HG02840 (cell line): Measurements from ENCODE around the gene KRTAP9-2.
"Not testable (repeated sequence)": the region's sequence is repeated elsewhere in the genome, so short reads cannot be mapped to it uniquely, and the experiment has no call there.

Source experiments
- ATAC-seq: cut with Tn5 transposase; IDR thresholded peaks from one replicate; pipeline ENCODE4 v1.9.1; 2021; ENCODE audit warnings: mild to moderate bottlenecking, moderate library complexity, moderate number of reproducible peaks; ENCODE audit not compliant: unreplicated experiment, low FRiP score

Gene KRTAP9-2

DNA sequence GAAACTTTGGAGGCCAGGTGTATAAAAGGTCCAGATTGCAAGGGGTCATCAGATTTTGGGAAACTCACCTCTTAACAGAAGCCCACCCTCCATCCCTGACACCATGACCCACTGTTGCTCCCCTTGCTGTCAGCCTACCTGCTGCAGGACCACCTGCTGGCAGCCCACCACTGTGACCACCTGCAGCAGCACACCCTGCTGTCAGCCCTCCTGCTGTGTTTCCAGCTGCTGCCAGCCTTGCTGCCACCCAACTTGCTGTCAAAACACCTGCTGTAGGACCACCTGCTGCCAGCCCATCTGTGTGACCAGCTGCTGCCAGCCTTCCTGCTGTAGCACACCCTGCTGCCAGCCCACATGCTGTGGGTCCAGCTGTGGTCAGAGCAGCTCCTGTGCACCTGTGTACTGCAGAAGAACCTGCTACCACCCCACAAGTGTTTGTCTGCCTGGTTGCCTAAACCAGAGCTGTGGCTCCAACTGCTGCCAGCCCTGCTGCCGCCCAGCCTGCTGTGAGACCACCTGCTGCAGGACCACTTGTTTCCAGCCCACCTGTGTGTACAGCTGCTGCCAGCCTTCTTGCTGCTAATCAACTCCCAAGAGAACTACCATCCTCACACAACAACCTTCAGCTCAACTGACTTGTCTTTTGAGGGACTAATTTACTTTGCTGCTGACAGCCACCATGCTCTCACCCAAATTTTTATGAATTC is 6.1 kb downstream of the KRTAP9-2 start, which contains the start of gene KRTAP9-3:
Gene KRTAP9-3 (plus strand): TSS at position 51 of the 707 bp plus-strand sequence. CDS start 53 bp downstream, at position 104.
- ATAC-seq, result not testable (repeated sequence)

DNA sequence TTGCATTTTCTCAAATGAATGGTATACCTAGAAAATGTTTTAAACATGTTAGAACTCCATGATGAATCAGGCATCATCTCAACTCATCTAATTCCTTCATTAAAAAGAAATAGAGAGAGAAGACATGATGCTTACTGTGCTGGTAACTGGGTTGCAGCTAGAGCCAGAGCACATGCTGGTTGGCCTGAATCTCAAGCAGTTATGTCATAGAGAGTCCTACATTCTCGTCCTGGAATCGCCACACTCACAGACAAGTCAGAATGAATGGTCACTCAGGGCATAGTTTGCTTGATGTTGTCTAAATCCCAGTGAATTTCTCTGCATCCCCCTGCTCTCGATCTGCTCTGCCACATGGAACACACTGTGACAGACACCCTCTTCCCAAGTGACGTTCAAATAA is 10.7 kb downstream of the KRTAP9-2 start:
- ATAC-seq, result not testable (repeated sequence)

GRCh38 chr17:41237949-41238437 is 11.5 kb downstream of the KRTAP9-2 start, which contains the start of gene KRTAP9-8:
TSS of gene KRTAP9-8 (plus strand) at chr17:41237999. CDS start at chr17:41238052, 53 bp downstream.
- not testable (repeated sequence) for ATAC-seq

DNA sequence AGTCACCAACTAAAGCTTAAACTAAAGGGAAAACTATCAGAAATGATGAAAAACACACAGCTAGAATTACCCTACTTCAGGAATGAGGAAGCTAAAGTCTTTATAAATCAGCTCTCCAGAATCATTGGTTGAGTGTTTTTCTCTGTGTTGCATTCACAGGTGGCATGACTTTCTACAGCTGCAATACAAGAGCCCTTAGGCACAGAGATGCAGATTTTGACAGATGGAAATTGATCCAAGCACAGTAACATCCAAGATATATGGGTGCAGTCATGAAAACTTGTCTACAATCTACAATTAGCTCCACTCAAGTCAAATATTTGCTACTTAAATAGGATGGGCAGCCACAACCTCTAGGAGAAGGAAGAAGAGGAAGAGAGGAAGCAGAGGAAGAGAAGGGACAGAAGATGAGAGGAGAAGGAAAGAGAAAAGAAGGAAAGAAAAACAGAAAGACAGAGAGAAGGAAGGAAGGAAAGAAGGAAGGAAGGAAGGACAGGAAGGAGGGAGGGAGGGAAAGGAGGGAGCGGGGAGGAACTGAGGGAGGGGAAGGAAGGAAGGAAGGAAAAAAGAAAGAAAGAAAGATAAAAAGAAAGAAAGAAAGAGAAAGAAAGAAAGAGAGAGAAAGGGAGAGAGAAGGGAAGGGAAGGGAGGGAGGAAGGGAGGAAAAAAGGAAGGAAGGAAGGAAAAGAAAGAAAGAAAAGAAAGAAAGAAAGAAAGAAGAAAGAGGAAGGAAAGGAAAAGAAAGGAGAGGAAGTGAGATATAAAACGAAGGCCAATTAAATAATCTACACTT is 20.7 kb downstream of the KRTAP9-2 start:
- ATAC-seq, result not testable (repeated sequence)

DNA sequence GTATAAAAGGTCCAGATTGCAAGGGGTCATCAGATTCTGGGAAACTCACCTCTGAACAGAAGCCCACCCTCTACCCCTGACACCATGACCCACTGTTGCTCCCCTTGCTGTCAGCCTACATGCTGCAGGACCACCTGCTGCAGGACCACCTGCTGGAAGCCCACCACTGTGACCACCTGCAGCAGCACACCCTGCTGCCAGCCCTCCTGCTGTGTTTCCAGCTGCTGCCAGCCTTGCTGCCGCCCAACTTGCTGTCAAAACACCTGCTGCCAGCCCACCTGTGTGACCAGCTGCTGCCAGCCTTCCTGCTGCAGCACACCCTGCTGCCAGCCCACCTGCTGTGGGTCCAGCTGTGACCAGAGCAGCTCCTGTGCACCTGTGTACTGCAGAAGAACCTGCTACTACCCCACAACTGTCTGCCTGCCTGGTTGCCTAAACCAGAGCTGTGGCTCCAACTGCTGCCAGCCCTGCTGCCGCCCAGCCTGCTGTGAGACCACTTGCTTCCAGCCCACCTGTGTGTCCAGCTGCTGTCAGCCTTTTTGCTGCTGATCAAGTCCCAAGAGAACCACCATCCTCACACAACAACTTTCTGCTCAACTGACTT is 23.3 kb downstream of the KRTAP9-2 start, which contains the start of gene KRTAP9-4:
Gene KRTAP9-4 (plus strand): TSS at position 51 of the 604 bp plus-strand sequence. CDS start 34 bp downstream, at position 85.
- ATAC-seq, result not testable (repeated sequence)

DNA sequence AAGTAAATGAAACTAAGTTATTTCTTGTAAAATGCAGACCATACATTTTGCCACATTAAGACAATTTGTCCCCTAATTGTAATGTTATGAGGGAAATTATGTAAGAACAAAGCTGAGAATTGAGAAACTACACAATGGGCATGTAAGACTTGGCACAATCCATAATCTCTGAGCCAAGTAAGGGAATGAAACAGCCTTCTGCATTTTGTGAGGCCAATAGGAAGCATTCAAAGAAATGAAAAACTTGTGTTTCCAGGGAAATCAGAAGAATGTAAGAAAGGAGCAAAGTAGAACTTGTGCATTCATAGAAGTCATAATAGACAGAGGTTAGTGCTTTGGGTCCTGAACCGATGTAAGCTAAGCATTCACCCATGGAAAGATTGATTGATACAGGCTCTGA is 24.8 kb downstream of the KRTAP9-2 start:
- ATAC-seq, result no peak

DNA sequence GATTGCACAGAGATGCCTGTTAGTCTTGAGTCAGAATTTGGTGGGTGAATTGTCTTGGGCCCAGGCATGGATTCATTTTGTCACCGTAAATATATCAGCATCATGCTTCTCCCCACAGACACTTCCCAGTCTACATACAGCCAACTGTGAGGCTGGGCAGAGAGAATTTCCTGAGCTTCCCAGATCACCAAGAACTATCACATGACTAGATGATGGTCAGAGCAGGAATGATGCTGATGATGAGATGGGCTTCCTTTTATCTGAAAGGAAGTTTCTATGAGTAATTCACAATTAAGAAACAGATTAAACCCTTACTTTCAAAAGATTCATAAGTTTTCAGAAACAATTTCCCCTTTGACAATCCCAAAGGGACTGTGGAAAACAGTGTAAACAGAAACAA is 28.4 kb downstream of the KRTAP9-2 start:
- no peak for ATAC-seq

DNA sequence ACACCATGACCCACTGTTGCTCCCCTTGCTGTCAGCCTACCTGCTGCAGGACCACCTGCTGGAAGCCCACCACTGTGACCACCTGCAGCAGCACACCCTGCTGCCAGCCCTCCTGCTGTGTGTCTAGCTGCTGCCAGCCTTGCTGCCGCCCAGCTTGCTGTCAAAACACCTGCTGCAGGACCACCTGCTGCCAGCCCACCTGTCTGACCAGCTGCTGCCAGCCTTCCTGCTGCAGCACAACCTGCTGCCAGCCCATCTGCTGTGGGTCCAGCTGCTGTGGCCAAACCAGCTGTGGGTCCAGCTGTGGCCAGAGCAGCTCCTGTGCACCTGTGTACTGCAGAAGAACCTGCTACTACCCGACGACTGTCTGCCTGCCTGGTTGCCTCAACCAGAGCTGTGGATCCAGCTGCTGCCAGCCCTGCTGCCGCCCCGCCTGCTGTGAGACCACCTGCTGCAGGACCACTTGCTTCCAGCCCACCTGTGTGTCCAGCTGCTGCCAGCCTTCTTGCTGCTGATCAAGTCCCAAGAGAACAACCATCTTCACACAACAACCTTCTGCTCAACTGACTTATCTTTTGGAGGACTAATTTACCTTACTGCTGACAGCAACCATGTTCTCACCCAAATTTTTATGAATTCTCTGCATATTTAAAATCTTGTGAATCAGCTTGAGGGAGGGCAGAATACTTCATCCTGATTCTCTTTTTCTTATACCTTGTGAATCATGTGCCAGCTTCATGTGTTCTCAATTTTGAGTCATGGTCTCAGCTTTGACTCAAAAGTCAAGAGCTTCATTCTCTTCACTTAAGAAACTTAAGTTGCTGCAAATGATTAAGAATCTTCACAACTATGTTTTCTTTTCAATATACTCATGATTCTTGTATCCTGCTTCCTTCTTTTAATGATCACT is 29.2 kb downstream of the KRTAP9-2 start, which contains the start of gene KRTAP9-9:
Gene KRTAP9-9 (plus strand): TSS at position 4 of the 910 bp plus-strand sequence.
- ATAC-seq, result not testable (repeated sequence)

GRCh38 chr17:41256291-41256685 is 29.8 kb downstream of the KRTAP9-2 start:
- ATAC-seq, result no peak

DNA sequence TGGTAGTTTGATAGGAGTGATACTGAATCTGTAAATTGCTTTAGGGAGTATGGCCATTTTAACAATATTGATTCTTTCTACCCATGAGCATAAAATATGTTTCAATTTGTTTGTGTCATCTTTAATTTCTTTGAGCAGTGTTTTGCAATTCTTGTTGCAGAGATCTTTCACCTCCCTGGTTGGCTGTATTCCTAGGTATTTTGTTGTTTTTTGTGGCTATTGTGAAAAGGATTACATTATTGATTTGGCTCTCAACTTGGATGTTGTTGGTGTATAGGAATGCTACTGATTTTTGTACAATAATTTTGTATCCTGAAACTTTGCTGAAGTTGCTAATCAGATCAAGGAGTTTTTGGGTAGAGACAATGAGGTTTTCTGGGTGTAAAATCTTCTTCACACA is 32.0 kb downstream of the KRTAP9-2 start:
- ATAC-seq, result no peak

- no peak for ATAC-seq
Measured at GRCh38 chr17:41263212-41263611, 36.8 kb downstream of the KRTAP9-2 start.

- ATAC-seq, result no peak
Measured at GRCh38 chr17:41264599-41264998, 38.2 kb downstream of the KRTAP9-2 start.

DNA sequence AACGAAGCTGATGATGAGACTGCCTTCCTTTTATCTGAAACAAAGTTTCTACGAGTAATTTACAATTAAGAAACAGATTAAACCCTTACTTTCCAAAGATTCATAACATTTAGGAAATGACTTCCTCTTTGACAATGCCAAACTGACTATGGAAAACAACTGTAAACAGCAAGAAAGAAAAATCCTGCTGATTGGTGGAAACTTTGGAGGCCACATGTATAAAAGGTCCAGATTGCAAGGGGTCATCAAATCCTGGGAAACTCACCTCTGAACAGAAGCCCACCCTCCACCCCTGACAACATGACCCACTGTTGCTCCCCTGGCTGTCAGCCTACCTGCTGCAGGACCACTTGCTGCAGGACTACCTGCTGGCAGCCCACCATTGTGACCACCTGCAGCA is 38.6 kb downstream of the KRTAP9-2 start, which contains the start of gene KRTAP9-6:
Gene KRTAP9-6 (plus strand): TSS at position 301 of the 400 bp plus-strand sequence. CDS start 0 bp downstream, at position 301.
- no peak for ATAC-seq

GRCh38 chr17:41267711-41268110 is 41.3 kb downstream of the KRTAP9-2 start:
- ATAC-seq, result no peak

- not testable (repeated sequence) for ATAC-seq
Measured at GRCh38 chr17:41271323-41271722, 44.9 kb downstream of the KRTAP9-2 start.

GRCh38 chr17:41271858-41272257 is 45.4 kb downstream of the KRTAP9-2 start:
- no peak for ATAC-seq

GRCh38 chr17:41275648-41276190 is 49.3 kb downstream of the KRTAP9-2 start, which contains the start of gene KRTAP9-7:
TSS of gene KRTAP9-7 (plus strand) at chr17:41275698. CDS start at chr17:41275698, 0 bp downstream.
- not testable (repeated sequence) for ATAC-seq
